ENCODE results near the gene PRDM15. TPM values are rescaled to one million over a fixed set of nuclear protein-coding genes. Genes with fewer than 3 reads are reported as not detected.
A peak's percentile ranks its signal among the peaks of the same experiment; 100 is the strongest.

The PRDM15 gene
- total RNA-seq, 1 donor from 2014 or later = 12.0 TPM

DNA sequence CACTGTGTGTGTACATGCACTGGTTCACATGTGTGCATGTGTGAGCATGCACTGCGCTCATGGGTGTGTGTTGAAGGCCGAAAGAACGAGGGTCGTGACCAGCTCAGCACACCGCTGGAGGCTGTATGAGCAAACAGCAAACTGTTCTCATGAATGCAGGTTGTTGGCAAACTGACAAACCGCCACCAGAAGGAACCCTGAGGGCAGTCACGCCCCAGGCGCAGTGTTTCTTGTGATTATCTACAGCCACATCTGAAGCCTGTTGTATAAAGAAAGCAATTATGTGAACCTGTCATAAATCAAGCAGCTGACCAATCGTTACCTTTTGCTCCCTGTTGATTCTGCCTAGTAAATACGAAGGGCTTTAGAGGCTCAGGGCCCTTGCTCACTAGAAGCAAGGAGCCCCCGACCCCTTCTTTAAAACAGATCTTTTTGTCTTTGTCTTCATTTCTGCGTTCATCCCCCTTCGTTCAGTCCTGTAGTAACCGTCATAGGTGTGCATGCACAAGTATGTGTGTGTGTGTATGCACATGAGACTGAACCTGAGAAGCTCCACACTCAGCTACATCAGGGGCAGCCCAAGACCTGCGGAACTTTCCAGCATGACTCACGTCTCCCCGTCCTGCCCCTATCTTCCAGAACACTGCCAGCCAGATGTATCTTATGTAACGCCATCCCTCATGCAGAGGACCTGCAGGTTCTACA lies 95.5 kb downstream of the PRDM15 start:
- H3K36me3 Mint-ChIP-seq (ENCODE audit: low read depth) = no peaks in the 10 kb centered on the region
- peaks cover 41% of the 10 kb centered on the region for H3K27me3 Mint-ChIP-seq (ENCODE audit: low read depth)
- DNase-seq (ENCODE audit: low read depth, low spot score) = no peak
- peak overlapping the region; percentile 6 for H3K27ac Mint-ChIP-seq (ENCODE audit: unreplicated experiment)
- TF ChIP-seq, protein P1, sequence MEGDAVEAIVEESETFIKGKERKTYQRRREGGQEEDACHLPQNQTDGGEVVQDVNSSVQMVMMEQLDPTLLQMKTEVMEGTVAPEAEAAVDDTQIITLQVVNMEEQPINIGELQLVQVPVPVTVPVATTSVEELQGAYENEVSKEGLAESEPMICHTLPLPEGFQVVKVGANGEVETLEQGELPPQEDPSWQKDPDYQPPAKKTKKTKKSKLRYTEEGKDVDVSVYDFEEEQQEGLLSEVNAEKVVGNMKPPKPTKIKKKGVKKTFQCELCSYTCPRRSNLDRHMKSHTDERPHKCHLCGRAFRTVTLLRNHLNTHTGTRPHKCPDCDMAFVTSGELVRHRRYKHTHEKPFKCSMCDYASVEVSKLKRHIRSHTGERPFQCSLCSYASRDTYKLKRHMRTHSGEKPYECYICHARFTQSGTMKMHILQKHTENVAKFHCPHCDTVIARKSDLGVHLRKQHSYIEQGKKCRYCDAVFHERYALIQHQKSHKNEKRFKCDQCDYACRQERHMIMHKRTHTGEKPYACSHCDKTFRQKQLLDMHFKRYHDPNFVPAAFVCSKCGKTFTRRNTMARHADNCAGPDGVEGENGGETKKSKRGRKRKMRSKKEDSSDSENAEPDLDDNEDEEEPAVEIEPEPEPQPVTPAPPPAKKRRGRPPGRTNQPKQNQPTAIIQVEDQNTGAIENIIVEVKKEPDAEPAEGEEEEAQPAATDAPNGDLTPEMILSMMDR (conservative IDR thresholded peaks at IDR 0.05) = no peak
- H3K4me3 Mint-ChIP-seq = no peak overlapping the region
- H3K9me3 Mint-ChIP-seq = no peaks in the 10 kb centered on the region
- peaks cover 3% of the 10 kb centered on the region for H3K4me1 Mint-ChIP-seq

DNA sequence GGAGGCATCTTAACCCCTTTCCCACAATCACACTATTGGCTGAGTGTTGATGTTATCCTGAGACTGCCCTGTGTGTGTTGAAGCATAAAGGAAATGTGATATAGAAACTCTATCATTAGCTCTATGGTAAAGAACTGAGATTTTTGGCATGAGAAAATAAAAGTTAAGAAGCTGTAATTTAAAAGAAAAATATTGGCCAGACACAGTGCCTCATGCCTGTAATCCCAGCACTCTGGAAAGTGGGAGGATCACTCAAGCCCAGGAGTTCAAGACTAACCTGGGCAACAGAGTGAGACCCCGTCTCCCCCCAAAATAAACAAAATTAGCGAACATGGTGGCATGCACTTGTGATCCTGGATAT lies 98.1 kb downstream of the PRDM15 start:
- no peak for DNase-seq (ENCODE audit: low read depth, low spot score)
- H3K27ac Mint-ChIP-seq (ENCODE audit: unreplicated experiment) = no peak overlapping the region
- no peaks in the 10 kb centered on the region for H3K36me3 Mint-ChIP-seq (ENCODE audit: low read depth)
- H3K27me3 Mint-ChIP-seq (ENCODE audit: low read depth) = peaks cover 41% of the 10 kb centered on the region
- no peaks in the 10 kb centered on the region for H3K9me3 Mint-ChIP-seq
- H3K4me1 Mint-ChIP-seq = peaks cover 12% of the 10 kb centered on the region
- TF ChIP-seq, protein P1 (conservative IDR thresholded peaks at IDR 0.05) = no peak
- no peak overlapping the region for H3K4me3 Mint-ChIP-seq

DNA sequence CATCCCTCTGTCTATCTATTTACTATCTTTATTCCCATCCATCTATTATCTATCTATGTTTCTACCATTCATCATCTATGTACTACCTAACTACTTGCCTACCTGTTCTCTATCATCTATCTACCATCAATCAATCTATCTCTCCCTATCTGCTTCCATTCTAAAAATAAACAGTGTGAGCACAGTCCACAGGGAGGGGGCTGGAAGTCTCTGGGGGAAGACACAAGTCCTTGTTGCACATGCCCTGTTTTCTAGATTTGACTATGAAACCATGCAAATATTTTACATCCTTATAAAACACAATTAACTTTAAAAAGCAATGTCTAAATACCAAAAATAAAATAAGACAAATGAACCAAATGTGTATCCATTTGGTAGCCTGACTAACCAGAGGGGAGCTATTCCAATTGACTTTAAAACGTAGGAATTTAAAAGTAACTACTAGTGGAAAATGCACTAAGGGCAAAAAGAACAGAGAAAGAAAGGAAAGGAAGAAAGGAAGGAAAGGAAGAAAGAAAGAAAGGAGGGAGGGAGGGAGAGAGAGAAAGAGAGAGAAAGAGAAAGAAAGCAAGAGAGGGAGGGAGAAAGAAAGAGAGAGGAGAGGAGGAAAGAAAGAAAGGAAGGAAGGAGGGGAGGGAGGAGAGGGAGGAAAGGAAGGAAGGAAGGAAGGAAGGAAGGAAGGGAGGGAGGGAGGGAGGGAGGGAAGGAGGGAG lies 98.7 kb downstream of the PRDM15 start:
- Mint-ChIP-seq H3K27ac (ENCODE audit: unreplicated experiment) (no peak overlapping the region), H3K9me3 (no peaks in the 10 kb centered on the region), H3K36me3 (ENCODE audit: low read depth) (no peaks in the 10 kb centered on the region), H3K4me1 (peaks cover 12% of the 10 kb centered on the region), H3K27me3 (ENCODE audit: low read depth) (peaks cover 43% of the 10 kb centered on the region), H3K4me3 (no peak overlapping the region)
- TF ChIP-seq, protein P1 (conservative IDR thresholded peaks at IDR 0.05) = no peak
- no peak for DNase-seq (ENCODE audit: low read depth, low spot score)

DNA sequence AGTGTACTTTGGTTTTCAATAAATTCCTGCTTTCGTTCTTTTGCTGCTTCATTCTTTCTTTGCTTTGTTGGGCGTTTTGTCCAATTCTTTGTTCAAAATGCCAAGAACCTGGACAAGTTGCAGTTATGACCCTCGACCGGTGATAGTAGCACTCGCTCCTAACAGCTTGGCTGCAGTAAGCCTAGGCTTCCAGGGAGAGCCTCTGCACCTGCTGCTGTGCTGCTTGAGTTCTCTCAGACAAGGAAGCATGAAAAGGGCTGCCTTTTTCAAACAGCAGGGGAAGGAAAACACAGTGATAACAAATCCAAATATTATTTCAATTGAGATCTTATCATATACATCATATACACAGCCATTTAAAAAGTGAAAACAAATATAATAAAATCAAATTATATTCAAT lies 99.5 kb downstream of the PRDM15 start:
- H3K36me3 Mint-ChIP-seq (ENCODE audit: low read depth) = no peaks in the 10 kb centered on the region
- H3K27ac Mint-ChIP-seq (ENCODE audit: unreplicated experiment) = no peak overlapping the region
- peaks cover 49% of the 10 kb centered on the region for H3K27me3 Mint-ChIP-seq (ENCODE audit: low read depth)
- no peak for DNase-seq (ENCODE audit: low read depth, low spot score)
- H3K9me3 Mint-ChIP-seq = no peaks in the 10 kb centered on the region
- peaks cover 12% of the 10 kb centered on the region for H3K4me1 Mint-ChIP-seq
- TF ChIP-seq, protein P1 (conservative IDR thresholded peaks at IDR 0.05) = no peak
- H3K4me3 Mint-ChIP-seq = no peak overlapping the region

DNA sequence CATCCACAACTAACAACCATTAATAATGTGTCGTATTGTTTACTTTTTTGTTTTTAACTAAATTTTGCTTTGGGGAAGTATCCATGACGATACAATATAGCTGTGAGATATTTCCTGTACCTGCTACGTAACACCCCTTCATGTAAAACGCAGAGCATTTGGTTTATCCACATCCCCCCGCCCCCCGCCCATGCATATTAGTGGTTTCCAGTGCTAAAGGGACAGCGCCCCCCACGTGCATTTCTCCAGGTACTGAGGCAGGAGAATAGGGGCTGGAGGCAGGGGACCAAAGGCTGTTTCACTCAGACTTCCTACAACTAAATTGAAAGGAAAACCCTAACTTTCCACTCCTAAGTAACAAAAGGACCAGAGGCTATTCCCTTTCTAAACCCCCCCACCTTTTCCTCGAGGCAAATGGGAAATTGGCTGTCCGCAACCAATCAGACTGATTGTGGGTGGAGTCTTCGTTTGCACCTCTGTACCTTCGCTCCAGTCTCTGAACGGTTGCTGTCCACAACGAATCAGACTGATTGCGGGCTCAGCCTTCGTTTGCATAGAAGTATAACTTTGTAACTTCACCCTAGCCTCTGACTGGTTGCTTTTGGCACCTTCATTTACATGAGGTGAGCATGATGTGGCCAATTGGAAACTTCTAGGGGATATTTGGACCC lies 100.1 kb downstream of the PRDM15 start:
- no peak for DNase-seq (ENCODE audit: low read depth, low spot score)
- Mint-ChIP-seq H3K27me3 (ENCODE audit: low read depth) (peaks cover 54% of the 10 kb centered on the region), H3K4me1 (peaks cover 12% of the 10 kb centered on the region), H3K4me3 (no peak overlapping the region), H3K27ac (ENCODE audit: unreplicated experiment) (no peak overlapping the region), H3K36me3 (ENCODE audit: low read depth) (no peaks in the 10 kb centered on the region), H3K9me3 (no peaks in the 10 kb centered on the region)
- TF ChIP-seq, protein P1 (conservative IDR thresholded peaks at IDR 0.05) = no peak
